GM21423 (cell line): ENCODE measurements around the gene UBR2.
"Not testable (repeated sequence)": the region's sequence is repeated elsewhere in the genome, so short reads cannot be mapped to it uniquely, and the experiment has no call there.

Experiments used
- ATAC-seq: cut with Tn5 transposase; IDR thresholded peaks from one replicate; pipeline ENCODE4 v1.9.1; 2021; ENCODE audit warnings: mild to moderate bottlenecking, moderate library complexity; ENCODE audit not compliant: unreplicated experiment

The UBR2 gene

DNA sequence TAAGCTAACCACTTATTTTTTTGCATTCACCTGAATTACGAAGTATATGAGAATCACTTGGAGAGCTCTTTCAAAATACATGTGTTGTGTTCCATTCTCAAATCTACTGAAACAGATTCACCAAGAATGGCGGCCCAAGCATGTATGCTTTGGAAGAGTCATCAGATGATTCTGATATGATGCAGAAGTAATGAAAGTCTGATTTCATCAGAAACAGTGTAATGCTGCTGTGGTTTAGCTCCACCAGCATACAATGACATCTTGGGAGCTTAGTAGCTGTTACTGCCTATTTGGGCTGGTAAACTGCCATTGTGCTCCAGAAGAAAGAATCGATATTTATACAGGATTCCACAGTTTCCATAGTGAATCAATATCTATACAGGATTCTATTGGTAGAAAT, 52.9 kb downstream of the UBR2 start:
- no peak for ATAC-seq

- no peak for ATAC-seq
Observed at GRCh38 chr6:42618105-42618504, 54.3 kb downstream of the UBR2 start.

- ATAC-seq, result no peak
Observed at GRCh38 chr6:42618686-42619085, 54.9 kb downstream of the UBR2 start.

- ATAC-seq, result no peak
Observed at GRCh38 chr6:42619963-42620362, 56.1 kb downstream of the UBR2 start.

DNA sequence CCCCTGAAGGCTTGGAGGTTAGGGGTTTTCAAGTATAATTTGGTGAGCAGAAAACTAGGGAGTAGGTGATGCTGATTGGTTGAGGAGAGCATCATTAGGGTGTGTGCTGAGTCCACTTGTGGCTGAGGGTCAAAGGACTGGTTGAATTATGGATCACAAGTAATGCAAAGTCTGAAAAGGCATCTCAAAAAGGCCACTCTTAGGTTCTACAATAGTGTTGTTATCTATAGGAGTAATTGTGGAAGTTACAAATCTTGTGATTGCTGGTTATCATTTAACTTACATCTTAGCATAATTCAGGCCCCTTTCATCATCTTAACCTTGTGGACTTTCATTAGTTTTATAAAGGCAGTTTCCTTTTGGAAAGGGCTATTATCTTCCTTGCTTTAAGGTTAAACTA, 60.8 kb downstream of the UBR2 start:
- ATAC-seq, result no peak

DNA sequence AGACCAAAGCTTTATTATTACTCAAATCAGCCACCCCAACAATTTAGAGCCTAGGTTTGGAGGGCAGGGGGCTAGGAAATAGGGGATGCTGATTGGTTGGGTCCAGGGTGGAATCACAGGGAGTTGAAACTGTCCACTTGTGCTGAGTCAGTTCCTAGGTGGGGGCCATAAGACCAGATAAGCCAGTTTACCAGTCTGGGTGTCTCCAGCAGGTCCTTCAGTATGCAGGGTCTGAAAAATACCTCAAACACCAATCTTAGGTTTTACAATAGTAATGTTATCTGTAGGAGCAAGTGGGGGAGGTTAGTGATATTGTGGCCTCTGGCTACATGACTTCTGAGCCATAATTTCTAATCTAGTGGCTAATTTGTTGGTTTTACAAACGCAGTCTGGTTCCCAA, 63.2 kb downstream of the UBR2 start:
- ATAC-seq, result no peak

DNA sequence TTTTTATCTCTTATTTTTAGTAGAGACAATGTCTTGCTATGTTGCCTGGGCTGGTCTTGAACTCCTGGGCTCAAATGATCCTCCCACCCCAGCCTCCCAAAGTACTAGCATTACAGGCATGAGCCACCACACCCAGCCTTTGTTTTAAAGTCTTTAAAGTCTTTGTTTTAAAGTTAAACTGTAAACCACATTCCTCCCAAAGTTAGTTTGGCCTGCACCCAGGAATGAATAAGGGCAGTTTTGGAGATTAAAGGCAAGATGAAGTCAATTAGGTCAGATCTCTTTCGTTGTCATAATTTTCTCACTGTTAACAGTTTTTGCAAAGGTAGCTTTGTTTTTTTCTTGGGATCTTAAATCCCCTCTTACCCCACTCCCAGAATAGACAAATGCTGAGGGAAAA, 63.8 kb downstream of the UBR2 start:
- no peak for ATAC-seq

- no peak for ATAC-seq
Observed at GRCh38 chr6:42628604-42629003, 64.8 kb downstream of the UBR2 start.

DNA sequence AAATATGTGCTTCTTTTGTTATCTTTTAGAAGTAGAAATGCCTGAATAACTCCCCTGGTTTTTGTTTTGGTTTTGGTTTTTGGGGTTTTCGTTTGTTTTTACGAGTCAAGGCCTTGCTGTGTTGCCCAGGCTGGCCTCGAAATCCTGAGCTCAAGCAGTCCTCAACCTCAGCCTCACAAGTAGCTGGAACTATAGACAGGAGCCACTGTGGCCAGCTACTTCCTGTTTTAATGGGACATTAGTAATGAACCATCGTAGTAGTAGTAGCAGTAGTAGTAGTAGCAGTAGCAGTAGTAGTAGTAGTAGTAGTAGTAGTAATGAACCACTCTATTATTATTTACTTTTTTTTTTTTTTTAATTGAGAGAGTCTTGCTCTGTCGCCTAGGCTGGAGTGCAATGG, 66.0 kb downstream of the UBR2 start:
- no peak for ATAC-seq

- no peak for ATAC-seq
Observed at GRCh38 chr6:42637681-42638080, 73.9 kb downstream of the UBR2 start.

- ATAC-seq, result no peak
Observed at GRCh38 chr6:42642794-42643193, 79.0 kb downstream of the UBR2 start.

DNA sequence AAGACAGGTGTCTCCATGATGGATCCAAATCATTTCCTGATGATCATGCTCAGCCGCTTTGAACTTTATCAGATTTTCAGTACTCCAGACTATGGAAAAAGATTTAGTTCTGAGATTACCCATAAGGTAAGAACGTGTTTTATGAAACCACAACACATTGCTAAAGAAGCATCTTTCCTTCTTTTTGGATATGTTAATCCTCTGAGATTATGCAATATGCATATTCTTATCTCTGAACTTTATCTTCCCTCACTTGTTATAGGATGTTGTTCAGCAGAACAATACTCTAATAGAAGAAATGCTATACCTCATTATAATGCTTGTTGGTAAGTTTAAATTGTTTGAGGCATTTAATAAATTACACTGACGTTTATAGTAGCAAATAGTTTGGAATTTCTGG, 80.4 kb downstream of the UBR2 start:
- no peak for ATAC-seq

- no peak for ATAC-seq
Observed at GRCh38 chr6:42652024-42652746, 88.4 kb downstream of the UBR2 start.

DNA sequence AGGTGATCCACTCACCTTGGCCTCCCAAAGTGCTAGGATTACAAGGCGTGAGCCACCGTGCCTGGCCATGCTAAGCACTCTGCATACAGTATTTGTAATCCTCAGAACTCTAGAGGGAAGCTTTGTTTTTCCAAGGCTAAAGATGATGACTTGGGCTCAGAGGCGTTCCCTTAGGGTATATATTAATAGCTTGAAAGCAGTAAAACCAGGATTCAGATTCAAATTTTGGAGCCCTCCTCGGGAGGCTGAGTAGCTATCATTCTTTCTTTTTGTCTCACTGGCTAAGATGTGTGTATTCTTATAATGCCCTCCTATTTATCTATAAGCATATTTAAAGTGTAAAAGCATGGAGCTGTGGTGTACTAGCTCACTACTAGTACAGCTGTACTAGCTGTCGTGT, 90.0 kb downstream of the UBR2 start:
- ATAC-seq, result no peak

- no peak for ATAC-seq
Observed at GRCh38 chr6:42659806-42660205, 96.0 kb downstream of the UBR2 start.

DNA sequence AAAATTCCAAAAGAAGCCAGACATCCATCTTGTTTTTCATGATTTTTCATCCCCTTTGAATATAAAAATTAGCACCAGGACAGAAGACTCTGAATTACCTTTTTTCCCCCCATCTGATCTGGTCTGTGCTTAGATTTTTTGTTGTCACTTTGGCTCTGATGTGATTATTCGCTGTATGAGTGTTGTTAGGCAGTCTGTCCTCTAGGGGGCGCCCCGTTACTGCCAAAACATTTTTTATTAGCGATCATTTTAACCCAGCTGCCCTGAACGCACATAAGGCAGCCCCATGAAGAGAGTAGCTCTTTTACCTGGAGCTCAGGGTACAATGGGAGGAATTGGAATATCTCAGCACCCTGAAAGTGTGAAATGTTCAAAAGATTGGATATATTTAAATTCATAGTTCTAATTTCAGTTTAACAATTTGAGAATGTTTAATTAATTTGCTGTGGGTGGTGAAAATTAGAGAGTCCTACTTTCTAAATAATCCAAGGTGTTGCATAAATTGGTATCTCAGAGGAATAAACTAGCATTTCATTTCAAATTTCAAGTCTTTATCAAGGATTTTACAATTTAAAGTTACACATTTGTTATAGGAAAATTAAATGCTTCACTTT, 97.8 kb downstream of the UBR2 start:
- ATAC-seq, result no peak

- ATAC-seq, result no peak
Observed at GRCh38 chr6:42664718-42665117, 100.9 kb downstream of the UBR2 start.

- not testable (repeated sequence) for ATAC-seq
Observed at GRCh38 chr6:42674368-42674767, 110.5 kb downstream of the UBR2 start.

DNA sequence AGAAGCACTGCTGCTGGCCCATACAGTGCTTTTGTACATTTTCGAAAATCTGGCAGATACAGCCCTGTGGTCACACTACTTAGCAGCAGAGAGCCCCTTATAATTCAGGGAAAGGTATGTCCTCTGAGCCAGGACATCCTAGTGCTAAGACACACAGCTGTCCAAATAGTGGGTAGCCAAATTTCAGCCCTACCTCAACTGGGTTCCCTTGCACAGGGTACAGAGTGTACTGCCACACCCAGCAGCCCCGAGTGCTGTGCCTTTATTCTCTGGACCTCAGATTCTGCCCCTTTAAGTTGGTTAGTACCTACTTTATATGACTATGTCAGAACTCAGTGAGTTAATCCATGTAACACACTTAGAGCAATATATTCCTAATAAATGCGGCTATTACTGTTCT, 111.0 kb downstream of the UBR2 start:
- no peak for ATAC-seq

GRCh38 chr6:42679358-42679757, 115.5 kb downstream of the UBR2 start:
- ATAC-seq, result no peak

- no peak for ATAC-seq
Observed at GRCh38 chr6:42688281-42688680, 124.5 kb downstream of the UBR2 start.

DNA sequence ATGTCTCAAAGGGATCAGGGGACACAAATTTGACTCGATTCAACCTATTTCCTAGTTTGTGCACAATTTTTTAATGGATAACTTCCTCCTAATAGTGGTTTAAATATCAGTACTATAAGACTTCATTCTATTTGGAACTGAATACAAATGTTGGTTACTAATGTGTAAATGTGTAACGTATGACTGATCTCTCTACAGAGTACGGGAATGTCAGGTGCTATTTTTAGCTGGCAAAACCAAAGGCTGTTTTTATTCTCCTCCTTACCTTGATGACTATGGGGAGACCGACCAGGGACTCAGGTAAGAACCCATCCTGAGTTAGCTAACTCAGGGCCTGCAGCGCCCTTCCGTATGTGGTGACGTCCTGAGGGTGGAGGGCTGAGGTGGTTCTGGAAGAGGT, 125.5 kb downstream of the UBR2 start:
- ATAC-seq, result no peak

DNA sequence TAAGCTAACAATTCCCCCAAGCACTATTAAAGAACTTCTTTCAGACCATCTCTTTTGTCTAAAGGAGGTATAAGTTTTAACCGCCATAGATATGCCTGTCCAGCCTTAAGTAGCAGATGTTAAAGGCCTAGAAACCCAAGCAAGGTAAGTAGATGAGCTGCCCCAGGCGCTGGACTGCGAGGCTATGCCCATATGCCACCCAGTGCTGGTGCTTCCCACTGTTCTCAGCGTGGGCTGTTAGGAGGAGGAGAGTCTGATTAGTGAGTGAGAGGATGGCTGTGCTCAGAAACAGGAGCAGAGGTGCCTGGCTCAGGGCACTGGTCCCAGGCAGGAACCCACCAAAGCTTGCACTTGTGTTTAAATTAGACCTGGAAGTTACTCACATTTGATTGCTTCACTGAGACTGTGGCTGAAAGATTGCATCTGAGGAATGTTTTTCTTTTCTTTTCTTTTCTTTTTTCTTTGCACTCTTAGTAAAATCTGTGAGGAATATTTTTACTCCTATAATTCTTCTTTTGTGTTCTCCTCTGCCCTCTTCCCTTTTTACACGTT, 126.4 kb downstream of the UBR2 start:
- ATAC-seq, result no peak
